Stimulated activated naive CD8-positive, alpha-beta T cell treated with anti-CD3 and anti-CD28 coated beads, Interleukin-15, Interleukin-2, amounts not matched to agents 100 ng/mL and 50 ng/mL, for 24 hours (primary cell): ENCODE results near the gene TLE2.
"Not testable (repeated sequence)": the region's sequence is repeated elsewhere in the genome, so short reads cannot be mapped to it uniquely, and the experiment has no call there.

ENCODE experiments used
- H3K27ac Mint-ChIP-seq: one replicate; pipeline ENCODE4 v1.8.0; 2021; ENCODE audit warnings: mild to moderate bottlenecking, mixed read lengths
- H3K27me3 Mint-ChIP-seq: one replicate; pipeline ENCODE4 v1.8.0; 2021; ENCODE audit warnings: mixed read lengths
- H3K36me3 Mint-ChIP-seq: one replicate; pipeline ENCODE4 v1.8.0; 2021; ENCODE audit warnings: low read depth, mixed read lengths
- H3K4me1 Mint-ChIP-seq: one replicate; pipeline ENCODE4 v1.8.0; 2021; ENCODE audit warnings: low read depth, mixed read lengths
- H3K4me3 Mint-ChIP-seq: one replicate; pipeline ENCODE4 v1.8.0; 2021; ENCODE audit warnings: mild to moderate bottlenecking, mixed read lengths
- H3K9me3 Mint-ChIP-seq: one replicate; pipeline ENCODE4 v1.8.0; 2021; ENCODE audit warnings: mixed read lengths

The TLE2 gene

DNA sequence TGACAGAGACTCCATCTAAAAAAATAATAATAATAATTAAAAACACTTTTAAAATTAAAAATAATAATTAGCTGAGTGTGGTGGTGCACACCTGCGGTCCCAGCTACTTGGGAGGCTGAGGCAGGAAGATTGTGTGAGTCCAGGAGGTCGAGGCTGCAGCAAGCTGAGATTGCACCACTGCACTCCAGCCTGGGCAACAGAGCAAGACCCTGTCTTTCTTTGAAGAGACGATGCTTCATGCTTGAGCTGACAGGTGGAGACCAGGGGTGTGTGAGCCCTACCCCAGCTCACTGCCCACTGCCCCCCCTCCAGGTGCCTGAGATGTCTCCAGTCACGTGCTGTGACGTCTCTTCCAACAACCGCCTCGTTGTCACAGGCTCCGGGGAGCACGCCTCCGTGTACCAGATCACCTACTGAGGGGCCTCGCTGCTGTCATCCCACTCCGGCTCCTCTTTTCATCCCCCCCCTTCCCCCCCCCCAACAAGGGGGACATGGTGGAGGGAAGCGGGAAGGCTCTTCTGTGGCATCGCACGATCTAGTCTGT is 34.4 kb downstream of the TLE2 start:
- no peaks in the 10 kb centered on the region for H3K9me3 Mint-ChIP-seq
- H3K4me1 Mint-ChIP-seq, result no peaks in the 10 kb centered on the region
- no peaks in the 10 kb centered on the region for H3K36me3 Mint-ChIP-seq
- no peak overlapping the region for H3K27ac Mint-ChIP-seq
- no peaks in the 10 kb centered on the region for H3K27me3 Mint-ChIP-seq
- H3K4me3 Mint-ChIP-seq, result no peak overlapping the region

DNA sequence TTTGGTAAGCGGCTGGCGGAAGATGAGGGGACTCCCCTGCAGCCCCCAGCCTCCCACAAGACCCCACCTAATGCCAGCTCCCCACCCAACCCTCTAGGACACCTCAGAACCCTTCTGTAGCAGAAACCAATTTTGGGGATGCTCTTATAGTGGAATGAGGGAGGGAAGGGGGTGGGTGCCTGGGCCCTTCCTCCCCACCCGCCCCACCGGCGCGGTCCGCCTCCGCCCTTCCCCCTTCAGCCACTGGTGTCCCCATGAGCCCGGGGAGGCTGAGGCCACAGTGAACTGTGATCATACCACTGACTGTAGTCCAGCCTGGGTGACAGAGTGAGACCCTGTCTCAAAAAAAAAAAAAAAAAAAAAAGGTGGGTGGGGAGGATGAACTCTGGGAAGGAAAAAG is 35.5 kb downstream of the TLE2 start:
- no peak overlapping the region for H3K4me3 Mint-ChIP-seq
- H3K9me3 Mint-ChIP-seq, result no peaks in the 10 kb centered on the region
- no peak overlapping the region for H3K27ac Mint-ChIP-seq
- no peaks in the 10 kb centered on the region for H3K4me1 Mint-ChIP-seq
- H3K27me3 Mint-ChIP-seq, result no peaks in the 10 kb centered on the region
- H3K36me3 Mint-ChIP-seq, result no peaks in the 10 kb centered on the region

DNA sequence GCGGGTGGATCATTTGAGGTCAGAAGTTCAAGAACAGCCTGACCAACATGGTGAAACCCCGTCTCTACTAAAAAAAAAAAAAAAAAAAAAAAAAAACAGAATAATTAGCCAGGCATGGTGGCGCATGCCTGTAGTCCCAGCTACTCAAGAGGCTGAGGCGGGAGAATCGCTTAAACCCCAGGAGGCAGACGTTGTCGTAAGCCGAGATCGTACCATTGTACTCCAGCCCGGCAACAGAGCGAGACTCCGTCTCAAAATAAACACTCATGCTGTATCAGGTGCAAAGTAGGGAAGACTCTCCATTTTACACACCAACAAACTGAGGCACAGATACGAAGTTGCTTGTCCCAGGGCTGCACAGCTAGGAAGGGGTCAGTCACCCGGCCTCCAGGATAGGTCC is 36.1 kb downstream of the TLE2 start:
- Mint-ChIP-seq H3K4me1 (no peaks in the 10 kb centered on the region), H3K4me3 (no peak overlapping the region), H3K27ac (no peak overlapping the region), H3K36me3 (no peaks in the 10 kb centered on the region), H3K9me3 (no peaks in the 10 kb centered on the region), H3K27me3 (no peaks in the 10 kb centered on the region)

DNA sequence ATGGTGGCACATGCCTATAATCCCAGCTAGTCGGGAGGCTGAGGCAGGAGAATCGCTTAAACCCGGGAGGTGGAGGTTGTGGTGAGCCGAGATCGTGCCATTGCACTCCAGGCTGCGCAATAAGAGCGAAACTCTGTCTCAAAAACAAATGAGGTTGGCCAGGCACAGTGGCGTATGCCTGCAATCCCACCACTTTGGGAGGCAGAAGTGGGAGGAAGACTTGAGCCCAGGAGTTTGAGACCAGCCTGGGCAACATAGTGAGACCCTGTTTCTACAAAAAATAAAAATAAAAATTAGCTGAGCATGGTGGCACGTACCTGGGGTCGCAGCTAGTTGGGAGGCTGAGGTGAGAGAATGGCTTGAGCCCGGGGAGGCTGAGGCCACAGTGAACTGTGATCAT is 36.7 kb downstream of the TLE2 start:
- not testable (repeated sequence) for H3K27me3 Mint-ChIP-seq, H3K36me3 Mint-ChIP-seq, H3K4me1 Mint-ChIP-seq, H3K9me3 Mint-ChIP-seq, H3K27ac Mint-ChIP-seq, H3K4me3 Mint-ChIP-seq

DNA sequence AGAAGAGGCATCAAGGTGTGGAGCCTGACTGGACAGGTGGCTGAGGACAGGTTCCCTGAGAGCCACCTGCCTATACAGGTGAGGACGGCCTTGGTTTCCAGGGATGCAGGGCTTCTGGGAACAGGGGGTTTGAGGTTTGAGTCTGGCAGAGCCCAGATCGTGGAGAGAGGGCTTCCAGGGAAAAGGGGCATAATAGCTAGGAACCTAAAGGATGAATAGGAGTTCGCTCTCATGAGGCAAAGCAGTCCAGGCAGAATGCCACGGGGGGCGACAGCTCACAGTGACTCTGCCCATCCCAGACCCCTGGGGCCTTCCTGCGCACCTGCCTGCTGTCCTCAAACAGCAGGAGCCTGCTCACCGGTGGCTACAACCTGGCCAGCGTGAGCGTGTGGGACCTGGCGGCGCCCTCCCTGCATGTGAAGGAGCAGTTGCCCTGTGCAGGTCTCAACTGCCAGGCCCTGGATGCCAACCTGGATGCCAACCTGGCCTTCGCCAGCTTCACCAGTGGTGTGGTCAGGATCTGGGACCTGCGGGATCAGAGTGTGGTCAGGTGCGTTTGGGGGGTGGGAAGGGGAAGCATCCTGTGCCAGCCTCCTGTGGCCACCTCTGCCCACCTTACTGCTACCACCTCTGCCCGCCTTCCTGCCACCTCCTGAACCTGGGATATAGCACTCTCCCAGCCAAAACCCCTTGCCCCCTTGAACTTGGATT is 39.7 kb downstream of the TLE2 start:
- Mint-ChIP-seq H3K27ac (no peak overlapping the region), H3K27me3 (peaks cover 4% of the 10 kb centered on the region), H3K9me3 (no peaks in the 10 kb centered on the region), H3K4me3 (no peak overlapping the region), H3K4me1 (no peaks in the 10 kb centered on the region), H3K36me3 (no peaks in the 10 kb centered on the region)

DNA sequence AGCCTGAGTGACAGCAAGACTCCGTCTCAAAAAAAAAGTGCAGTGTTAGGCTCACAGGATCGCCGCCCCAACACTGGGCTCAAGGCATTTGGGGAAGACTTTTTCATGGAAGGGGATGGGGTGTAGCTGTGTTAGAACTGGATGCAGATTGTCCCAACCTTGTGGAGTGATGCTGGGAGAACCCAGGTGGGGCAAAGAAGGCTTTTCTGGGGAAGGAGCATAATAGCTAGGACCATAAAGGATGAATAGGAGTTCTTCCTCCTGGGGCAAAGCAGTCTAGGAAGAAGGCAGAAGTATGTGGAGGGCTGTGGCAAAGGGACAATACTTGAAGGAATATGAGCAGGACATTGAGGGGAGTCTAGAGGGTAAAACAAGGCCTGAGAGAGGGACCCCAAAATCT is 40.5 kb downstream of the TLE2 start:
- H3K27ac Mint-ChIP-seq, result no peak overlapping the region
- H3K4me3 Mint-ChIP-seq, result no peak overlapping the region
- no peaks in the 10 kb centered on the region for H3K9me3 Mint-ChIP-seq
- no peaks in the 10 kb centered on the region for H3K36me3 Mint-ChIP-seq
- H3K4me1 Mint-ChIP-seq, result no peaks in the 10 kb centered on the region
- peaks cover 8% of the 10 kb centered on the region for H3K27me3 Mint-ChIP-seq

DNA sequence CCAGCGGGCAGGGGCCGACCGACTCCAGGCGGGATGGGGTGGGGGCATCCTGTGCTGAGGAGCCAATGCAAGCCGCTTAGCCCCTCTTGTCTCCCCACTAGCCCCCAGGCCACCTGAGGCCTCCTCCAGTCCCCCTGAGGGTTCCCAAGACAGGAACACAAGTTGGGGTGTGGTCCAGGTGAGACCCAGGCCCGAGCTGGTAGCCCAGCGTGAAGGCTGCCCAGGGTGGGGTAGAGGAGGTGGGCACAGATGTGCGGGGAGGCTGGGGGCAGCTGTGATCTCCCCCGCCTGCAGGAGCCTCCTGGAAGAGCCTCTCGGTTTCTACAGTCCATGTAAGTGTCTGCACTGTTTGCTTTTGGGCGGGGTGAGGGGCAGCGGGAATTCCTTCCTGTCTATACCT is 41.3 kb downstream of the TLE2 start:
- Mint-ChIP-seq H3K36me3 (no peaks in the 10 kb centered on the region), H3K9me3 (no peaks in the 10 kb centered on the region), H3K4me1 (no peaks in the 10 kb centered on the region), H3K27me3 (peaks cover 14% of the 10 kb centered on the region), H3K27ac (no peak overlapping the region), H3K4me3 (no peak overlapping the region)

DNA sequence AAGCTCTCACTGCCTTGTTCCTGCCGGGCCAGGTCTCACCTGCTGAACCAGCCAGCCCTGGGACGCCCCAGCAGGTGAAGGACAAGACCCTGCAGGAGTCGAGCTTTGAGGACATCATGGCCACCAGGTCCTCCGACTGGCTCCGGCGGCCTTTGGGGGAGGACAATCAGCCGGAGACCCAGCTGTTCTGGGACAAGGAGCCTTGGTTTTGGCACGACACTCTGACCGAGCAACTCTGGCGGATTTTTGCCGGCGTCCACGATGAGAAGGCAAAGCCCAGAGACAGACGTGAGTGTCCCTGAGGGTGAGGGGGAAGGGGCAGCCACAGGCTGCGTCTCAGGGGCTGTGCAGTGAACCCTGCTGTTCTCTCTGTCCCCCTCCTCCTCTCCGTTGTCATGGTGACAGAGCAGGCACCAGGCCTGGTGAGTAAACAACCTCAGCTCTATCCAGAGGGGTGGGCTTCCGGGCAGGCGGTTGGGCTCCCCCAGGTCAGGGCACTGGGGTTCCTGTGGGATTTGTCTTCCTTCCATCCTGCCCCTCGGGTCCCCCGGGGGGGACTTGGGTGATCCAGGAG is 42.0 kb downstream of the TLE2 start:
- H3K9me3 Mint-ChIP-seq, result no peaks in the 10 kb centered on the region
- H3K27ac Mint-ChIP-seq, result no peak overlapping the region
- H3K4me1 Mint-ChIP-seq, result no peaks in the 10 kb centered on the region
- no peak overlapping the region for H3K4me3 Mint-ChIP-seq
- peaks cover 14% of the 10 kb centered on the region for H3K27me3 Mint-ChIP-seq
- H3K36me3 Mint-ChIP-seq, result no peaks in the 10 kb centered on the region

DNA sequence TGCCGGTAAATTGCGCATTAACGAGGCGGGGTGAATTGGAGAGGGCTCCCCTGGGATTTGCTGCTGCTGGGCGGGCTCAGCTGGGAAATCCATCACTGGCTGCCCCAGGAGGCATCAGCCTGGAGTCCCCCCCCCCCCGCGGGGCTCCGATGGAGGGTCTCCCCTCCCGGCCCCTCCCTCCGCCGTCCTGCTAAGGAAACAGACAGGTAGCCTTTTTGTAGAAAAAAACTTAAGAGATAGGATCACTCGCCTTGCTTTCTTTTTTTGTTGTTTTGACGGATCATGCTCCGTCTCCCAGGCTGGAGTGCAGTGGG is 44.9 kb downstream of the TLE2 start:
- no peak overlapping the region for H3K27ac Mint-ChIP-seq
- H3K4me3 Mint-ChIP-seq, result no peak overlapping the region
- H3K36me3 Mint-ChIP-seq, result no peaks in the 10 kb centered on the region
- H3K27me3 Mint-ChIP-seq, result peaks cover 18% of the 10 kb centered on the region
- H3K4me1 Mint-ChIP-seq, result no peaks in the 10 kb centered on the region
- H3K9me3 Mint-ChIP-seq, result no peaks in the 10 kb centered on the region

DNA sequence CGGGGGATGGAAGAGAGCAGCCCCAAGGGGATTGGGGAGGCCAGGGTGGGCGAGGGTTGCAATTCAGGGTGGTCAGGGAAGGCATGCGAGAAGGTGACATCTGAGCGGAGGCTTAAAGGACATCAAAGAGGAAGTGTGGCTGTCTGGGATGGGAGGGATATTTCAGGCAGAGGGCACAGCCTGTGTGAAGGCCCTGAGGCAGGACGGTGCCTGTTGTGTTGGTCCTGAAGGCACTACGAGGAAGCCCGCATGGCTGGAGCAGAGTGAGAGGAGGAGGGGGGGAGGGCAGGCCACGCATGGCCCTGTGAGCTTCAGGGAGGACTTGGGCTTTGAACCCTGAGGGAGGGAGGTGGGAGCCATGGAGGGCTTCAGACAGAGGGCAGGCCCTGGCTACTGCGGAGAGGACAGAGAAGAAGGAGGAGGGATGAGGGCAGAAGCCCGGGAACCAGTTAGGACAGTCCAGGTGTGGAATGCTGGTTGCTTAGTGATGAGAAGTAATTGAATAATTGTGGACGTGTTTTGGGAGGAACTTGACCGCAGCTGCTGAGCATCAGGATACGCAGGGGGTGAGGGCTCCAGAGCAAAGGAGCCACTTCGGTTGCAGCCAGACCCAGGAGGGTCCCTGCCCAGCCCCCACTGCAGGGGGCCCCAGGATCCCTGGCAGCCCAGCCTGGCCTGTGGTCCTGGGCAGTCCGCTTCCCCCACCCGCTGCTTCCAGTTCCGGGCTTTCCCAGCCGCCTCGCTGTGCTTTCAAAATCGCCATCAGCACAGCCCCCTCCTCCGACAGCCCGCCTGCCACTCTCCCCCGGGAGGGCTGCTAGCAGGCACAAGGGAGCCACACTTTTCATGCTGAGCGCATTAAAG is 45.5 kb downstream of the TLE2 start:
- Mint-ChIP-seq H3K9me3 (no peaks in the 10 kb centered on the region), H3K36me3 (no peaks in the 10 kb centered on the region), H3K4me1 (no peaks in the 10 kb centered on the region), H3K4me3 (no peak overlapping the region), H3K27ac (no peak overlapping the region), H3K27me3 (peaks cover 18% of the 10 kb centered on the region)

DNA sequence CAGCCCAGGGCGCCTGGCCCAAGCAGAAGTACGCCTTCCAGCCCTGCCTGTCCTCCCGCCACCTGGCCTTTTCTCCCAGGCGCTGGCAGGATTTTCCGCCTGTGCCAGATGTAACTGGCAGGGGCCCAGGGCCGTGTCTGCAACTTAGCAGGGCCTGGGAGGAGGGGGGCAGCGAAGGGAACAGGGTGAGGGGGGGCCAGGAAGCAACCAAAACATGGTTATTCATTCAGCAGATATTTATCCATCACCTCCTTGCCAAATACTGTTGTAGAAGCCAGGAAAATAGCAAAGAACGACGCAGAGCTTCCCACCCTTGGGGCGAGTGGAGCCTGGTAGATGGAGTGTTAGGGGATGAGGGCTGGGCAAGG is 46.1 kb downstream of the TLE2 start:
- H3K4me3 Mint-ChIP-seq, result no peak overlapping the region
- H3K27ac Mint-ChIP-seq, result no peak overlapping the region
- no peaks in the 10 kb centered on the region for H3K9me3 Mint-ChIP-seq
- H3K36me3 Mint-ChIP-seq, result no peaks in the 10 kb centered on the region
- peaks cover 18% of the 10 kb centered on the region for H3K27me3 Mint-ChIP-seq
- H3K4me1 Mint-ChIP-seq, result no peaks in the 10 kb centered on the region

DNA sequence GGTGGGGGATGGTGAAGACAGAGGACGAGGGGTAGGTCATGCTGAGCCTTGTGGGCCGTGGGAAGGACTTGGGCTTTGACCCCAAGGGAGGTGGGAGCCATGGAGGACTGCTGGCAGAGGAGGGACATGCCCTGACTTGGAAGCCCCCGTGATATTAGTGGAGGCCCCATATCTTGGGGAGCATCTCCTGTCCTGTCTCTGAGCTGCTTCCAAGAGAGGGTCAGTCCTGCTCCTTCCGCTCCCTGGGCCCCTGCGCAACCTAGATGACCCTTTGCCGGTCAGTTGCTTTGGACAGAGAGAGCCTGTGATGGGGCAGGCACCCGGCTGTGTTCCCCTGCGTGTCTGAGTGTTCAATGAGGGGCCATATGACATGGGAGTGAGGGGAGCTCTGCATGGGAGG is 46.5 kb downstream of the TLE2 start:
- peaks cover 3% of the 10 kb centered on the region for H3K4me1 Mint-ChIP-seq
- no peaks in the 10 kb centered on the region for H3K9me3 Mint-ChIP-seq
- no peak overlapping the region for H3K4me3 Mint-ChIP-seq
- peaks cover 18% of the 10 kb centered on the region for H3K27me3 Mint-ChIP-seq
- no peaks in the 10 kb centered on the region for H3K36me3 Mint-ChIP-seq
- no peak overlapping the region for H3K27ac Mint-ChIP-seq

DNA sequence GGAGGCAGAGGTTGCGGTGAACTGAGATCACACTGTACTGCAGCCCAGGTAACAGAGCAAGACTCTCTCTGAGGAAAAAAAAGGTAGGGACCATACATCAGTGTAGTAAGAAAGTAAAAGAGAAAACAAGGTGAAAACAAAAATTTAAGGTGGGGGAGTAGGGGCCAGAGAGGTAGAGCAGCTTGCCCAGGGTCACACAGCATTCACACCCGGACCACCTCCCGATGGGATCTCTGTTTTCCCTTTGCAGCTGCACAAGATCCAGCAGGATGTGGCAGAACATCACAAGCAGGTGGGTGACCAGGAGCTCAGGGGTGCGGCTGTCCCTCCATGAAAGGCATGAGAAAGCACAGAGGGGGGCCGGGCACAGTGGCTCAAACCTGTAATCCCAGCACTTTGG is 47.2 kb downstream of the TLE2 start:
- Mint-ChIP-seq H3K36me3 (no peaks in the 10 kb centered on the region), H3K27ac (no peak overlapping the region), H3K9me3 (no peaks in the 10 kb centered on the region), H3K27me3 (peaks cover 18% of the 10 kb centered on the region), H3K4me1 (peaks cover 10% of the 10 kb centered on the region), H3K4me3 (no peak overlapping the region)

DNA sequence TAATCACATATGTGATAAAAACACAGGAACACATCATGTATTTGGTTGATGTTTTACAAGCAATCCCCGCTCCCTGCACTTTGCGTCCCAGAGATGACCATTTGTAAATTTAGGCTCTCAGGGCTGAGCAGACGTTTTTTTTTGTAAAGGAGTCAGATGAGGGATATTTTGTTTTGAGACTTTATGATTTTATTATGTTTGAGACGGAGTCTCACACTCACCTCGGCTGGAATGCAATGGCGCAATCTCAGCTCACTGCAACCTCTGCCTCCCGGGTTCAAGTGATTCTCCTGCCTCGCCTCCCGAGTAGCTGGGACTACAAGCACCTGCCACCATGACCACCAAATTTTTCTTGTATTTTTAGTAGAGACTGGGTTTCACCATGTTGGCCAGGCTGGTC is 50.3 kb downstream of the TLE2 start:
- Mint-ChIP-seq H3K9me3 (no peaks in the 10 kb centered on the region), H3K27ac (no peak overlapping the region), H3K36me3 (no peaks in the 10 kb centered on the region), H3K4me1 (peaks cover 26% of the 10 kb centered on the region), H3K27me3 (peaks cover 11% of the 10 kb centered on the region), H3K4me3 (no peak overlapping the region)

DNA sequence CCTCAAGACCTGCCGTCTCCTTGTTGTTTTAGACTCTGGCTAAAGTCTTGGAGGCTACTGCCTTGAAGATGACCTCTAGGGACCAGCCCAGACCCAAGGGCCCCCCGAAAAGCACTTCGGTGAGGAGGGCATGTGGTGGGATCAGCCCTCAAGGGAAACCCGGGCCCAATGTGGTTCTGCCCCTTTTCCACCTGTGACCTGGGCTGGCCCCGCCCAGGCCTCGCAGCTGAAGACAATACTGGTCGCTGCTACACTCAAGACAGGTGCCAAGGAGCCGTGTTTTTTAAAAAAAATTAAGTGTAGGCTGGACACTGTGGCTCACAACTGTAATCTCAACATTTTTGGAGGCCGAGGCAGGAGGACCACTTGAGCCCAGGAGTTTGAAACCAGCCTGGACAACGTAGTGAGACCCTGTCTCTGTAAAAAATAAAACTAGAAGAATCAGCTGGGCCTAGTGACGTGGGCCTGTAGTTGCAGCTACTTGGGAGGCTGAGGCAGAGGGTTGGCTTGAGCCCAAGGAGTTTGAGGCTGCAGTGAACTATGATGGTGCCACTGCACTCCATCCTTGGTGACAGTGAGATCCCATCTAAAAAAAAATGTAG is 50.8 kb downstream of the TLE2 start:
- H3K9me3 Mint-ChIP-seq, result no peaks in the 10 kb centered on the region
- peaks cover 7% of the 10 kb centered on the region for H3K27me3 Mint-ChIP-seq
- H3K36me3 Mint-ChIP-seq, result no peaks in the 10 kb centered on the region
- no peak overlapping the region for H3K27ac Mint-ChIP-seq
- no peak overlapping the region for H3K4me3 Mint-ChIP-seq
- H3K4me1 Mint-ChIP-seq, result peaks cover 26% of the 10 kb centered on the region
